ENCODE measurements around the gene WFDC12.
A peak's percentile ranks its signal among the peaks of the same experiment; 100 is the strongest.

Gene WFDC12

DNA sequence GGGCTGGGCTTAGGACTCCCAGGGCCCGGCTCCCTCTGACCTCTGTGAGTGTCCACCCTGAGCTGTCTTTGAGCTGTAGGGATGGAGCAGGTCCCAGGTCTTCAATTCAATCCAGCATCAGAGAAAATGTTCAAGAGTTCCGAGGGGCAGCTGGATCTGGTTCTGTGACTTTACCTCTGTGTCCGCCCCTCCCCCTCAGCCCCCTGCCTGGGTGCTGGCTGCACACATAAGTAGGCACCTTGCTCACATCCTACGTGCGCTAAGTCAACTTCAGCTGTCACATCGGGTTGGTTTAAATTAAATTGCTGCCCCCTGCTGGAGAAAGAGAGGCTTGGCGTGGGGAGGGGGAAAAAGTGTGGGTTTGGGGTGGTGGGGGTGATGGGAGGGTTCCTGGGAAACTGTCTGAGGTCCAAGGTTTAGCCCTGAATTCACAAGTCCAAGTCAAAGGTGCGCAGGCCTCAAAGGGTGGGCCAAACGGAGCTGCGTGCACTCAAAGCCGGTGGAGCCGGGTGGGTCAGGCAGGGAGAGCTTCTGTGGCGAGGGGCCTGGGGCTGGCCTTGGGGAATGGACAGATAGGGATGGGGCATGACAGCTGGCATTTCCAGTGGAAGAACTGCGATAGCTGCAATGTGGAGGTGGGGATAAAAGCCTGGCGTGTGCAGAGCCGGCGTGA, 12.3 kb downstream of the WFDC12 start:
- TF ChIP-seq, protein P1, sequence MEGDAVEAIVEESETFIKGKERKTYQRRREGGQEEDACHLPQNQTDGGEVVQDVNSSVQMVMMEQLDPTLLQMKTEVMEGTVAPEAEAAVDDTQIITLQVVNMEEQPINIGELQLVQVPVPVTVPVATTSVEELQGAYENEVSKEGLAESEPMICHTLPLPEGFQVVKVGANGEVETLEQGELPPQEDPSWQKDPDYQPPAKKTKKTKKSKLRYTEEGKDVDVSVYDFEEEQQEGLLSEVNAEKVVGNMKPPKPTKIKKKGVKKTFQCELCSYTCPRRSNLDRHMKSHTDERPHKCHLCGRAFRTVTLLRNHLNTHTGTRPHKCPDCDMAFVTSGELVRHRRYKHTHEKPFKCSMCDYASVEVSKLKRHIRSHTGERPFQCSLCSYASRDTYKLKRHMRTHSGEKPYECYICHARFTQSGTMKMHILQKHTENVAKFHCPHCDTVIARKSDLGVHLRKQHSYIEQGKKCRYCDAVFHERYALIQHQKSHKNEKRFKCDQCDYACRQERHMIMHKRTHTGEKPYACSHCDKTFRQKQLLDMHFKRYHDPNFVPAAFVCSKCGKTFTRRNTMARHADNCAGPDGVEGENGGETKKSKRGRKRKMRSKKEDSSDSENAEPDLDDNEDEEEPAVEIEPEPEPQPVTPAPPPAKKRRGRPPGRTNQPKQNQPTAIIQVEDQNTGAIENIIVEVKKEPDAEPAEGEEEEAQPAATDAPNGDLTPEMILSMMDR (IDR thresholded peaks at IDR 0.05; ENCODE audit: extremely low read depth, insufficient read depth, missing control alignments), result peak; percentile 59
- in situ Hi-C loops (cut with MboI; ENCODE audit: low pct_unique_long_range_greater_than_20kb, low sequenced_read_pairs, unreplicated experiment), result no loop called here
- DNase-seq (ENCODE audit: low spot score), result peak; percentile 42

DNA sequence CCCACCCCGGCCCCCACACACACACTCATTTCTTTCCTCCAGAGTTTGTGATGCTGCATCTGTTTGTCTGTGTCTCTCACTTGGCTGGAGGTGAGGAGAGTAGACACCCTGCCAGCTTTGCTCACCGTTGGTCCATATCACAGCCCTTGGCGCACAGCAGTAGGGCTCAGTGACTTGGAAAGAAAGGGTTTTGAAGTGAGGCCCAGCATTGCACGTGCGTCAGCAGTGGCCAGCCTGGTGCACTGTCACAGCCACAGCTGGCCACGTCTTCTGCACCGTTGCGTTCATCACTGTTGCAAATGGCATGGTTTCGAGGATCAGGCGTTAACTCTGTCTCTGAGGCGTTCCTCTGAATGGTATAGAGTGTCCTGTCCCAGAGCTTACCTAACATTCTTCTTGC, 13.0 kb downstream of the WFDC12 start:
- TF ChIP-seq, protein P1 (IDR thresholded peaks at IDR 0.05; ENCODE audit: extremely low read depth, insufficient read depth, missing control alignments), result no peak
- in situ Hi-C loops (cut with MboI; ENCODE audit: low pct_unique_long_range_greater_than_20kb, low sequenced_read_pairs, unreplicated experiment), result no loop called here
- no peak for DNase-seq (ENCODE audit: low spot score)

GRCh38 chr20:45110301-45110700, 14.0 kb downstream of the WFDC12 start:
- no peak for DNase-seq (ENCODE audit: low spot score)
- in situ Hi-C loops (cut with MboI; ENCODE audit: low pct_unique_long_range_greater_than_20kb, low sequenced_read_pairs, unreplicated experiment), result no loop called here
- TF ChIP-seq, protein P1 (IDR thresholded peaks at IDR 0.05; ENCODE audit: extremely low read depth, insufficient read depth, missing control alignments), result no peak

DNA sequence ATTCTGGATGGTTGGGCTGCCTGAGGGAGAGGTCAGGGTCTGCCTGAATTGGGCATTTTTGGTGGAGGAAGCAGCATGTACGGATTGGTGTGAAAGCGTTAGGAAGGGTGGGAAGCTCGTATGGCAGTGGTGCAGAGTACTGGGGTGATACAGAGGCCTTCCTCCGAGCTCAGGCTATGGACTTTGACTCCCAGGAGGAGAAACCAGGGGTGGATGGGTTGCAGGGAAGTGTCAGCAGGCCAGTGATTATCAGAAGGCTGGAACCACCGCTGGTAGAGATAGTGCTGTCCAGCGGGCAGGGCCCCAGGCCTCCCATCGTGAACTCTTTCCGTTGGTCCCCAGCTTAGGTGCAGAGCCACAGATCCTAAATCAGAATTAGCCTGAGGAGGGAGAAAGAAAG, 14.6 kb downstream of the WFDC12 start:
- TF ChIP-seq, protein P1 (IDR thresholded peaks at IDR 0.05; ENCODE audit: extremely low read depth, insufficient read depth, missing control alignments), result no peak
- no peak for DNase-seq (ENCODE audit: low spot score)
- in situ Hi-C loops (cut with MboI; ENCODE audit: low pct_unique_long_range_greater_than_20kb, low sequenced_read_pairs, unreplicated experiment), result no loop called here

DNA sequence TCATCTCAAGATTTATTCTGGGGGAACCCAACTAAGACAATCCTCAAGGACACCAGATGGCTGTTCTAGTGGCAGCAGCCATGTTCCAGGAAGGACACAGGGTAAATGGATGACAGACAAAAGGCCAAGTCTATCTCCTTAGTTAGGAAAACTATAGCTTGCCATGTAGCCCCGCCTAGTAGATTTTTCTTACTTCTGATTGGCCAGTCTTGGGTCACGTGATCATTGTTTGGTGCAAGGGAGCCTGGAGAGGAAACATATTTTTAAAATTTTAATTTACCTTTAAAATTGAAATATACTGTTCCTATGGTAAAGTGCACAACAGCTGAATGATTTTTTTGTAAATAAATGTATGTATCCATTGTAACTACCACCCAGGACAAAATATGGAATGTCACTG, 18.9 kb downstream of the WFDC12 start:
- TF ChIP-seq, protein P1 (IDR thresholded peaks at IDR 0.05; ENCODE audit: extremely low read depth, insufficient read depth, missing control alignments), result no peak
- in situ Hi-C loops (cut with MboI; ENCODE audit: low pct_unique_long_range_greater_than_20kb, low sequenced_read_pairs, unreplicated experiment), result no loop called here
- no peak for DNase-seq (ENCODE audit: low spot score)

GRCh38 chr20:45104786-45105185, 19.5 kb downstream of the WFDC12 start:
- TF ChIP-seq, protein P1 (IDR thresholded peaks at IDR 0.05; ENCODE audit: extremely low read depth, insufficient read depth, missing control alignments), result no peak
- no peak for DNase-seq (ENCODE audit: low spot score)
- in situ Hi-C loops (cut with MboI; ENCODE audit: low pct_unique_long_range_greater_than_20kb, low sequenced_read_pairs, unreplicated experiment), result no loop called here

Data from GM13977 (cell line).